Heart right ventricle (tissue), 16 donors: ENCODE measurements around the gene LOXL3. TPM values are rescaled to one million over a fixed set of nuclear protein-coding genes. Genes with fewer than 3 reads are reported as not detected.
A peak's percentile ranks its signal among the peaks of the same experiment; 100 is the strongest.

Experiments
- ATAC-seq, 8 donors: fragments of 200-7000 bp; cut with Tn5 transposase; one replicate each; pipeline ENCODE4 v1.9.1; 2020; ENCODE audit warnings: mild to moderate bottlenecking in 8 of 8, moderate library complexity in 8 of 8, moderate number of reproducible peaks in 1 of 8
- DNase-seq, 2 donors: peaks; one replicate each; pipeline ENCODE4 v3.0.0-alpha.2; 2020
- H3K27ac ChIP-seq, 10 donors: fragments of 200-600 bp; sonication (generic) in 2 of 10; one replicate each; pipeline versions ENCODE4 v1.5.0 to v1.8.0; 2020 to 2022; ENCODE audit warnings: mild to moderate bottlenecking in 3 of 10
- H3K27me3 ChIP-seq, 7 donors: fragments of 200-600 bp; one replicate each; pipeline ENCODE4 v1.8.0; 2021 to 2022; ENCODE audit warnings: mild to moderate bottlenecking in 2 of 7
- H3K36me3 ChIP-seq, 9 donors: fragments of 200-600 bp; sonication (generic) in 1 of 9; one replicate each; pipeline versions ENCODE4 v1.5.0 to v1.8.0; 2020 to 2022; ENCODE audit warnings: mild to moderate bottlenecking in 2 of 9
- H3K4me1 ChIP-seq, 9 donors: fragments of 200-600 bp; sonication (generic) in 1 of 9; one replicate each; pipeline versions ENCODE4 v1.5.0 to v1.8.0; 2020 to 2022; ENCODE audit warnings: mild to moderate bottlenecking in 4 of 9
- H3K4me3 ChIP-seq, 10 donors: fragments of 200-600 bp; sonication (generic) in 2 of 10; one replicate each; pipeline versions ENCODE4 v1.5.0 to v1.8.0; 2020 to 2022; ENCODE audit warnings: mild to moderate bottlenecking in 7 of 10, moderate library complexity in 2 of 10
- H3K9me3 ChIP-seq, 11 donors: fragments of 200-600 bp in 10 of 11; sonication (generic) in 2 of 11; one replicate each; pipeline versions ENCODE4 v1.5.0 to v1.8.0; 2013 to 2022; ENCODE audit warnings: mild to moderate bottlenecking in 2 of 11, control low read depth in 1 of 11, moderate library complexity in 1 of 11
- CTCF ChIP-seq, 9 donors: fragments of 200-600 bp; sonication (generic) in 2 of 9; IDR thresholded peaks; one replicate each; pipeline versions ENCODE4 v1.5.0 to v1.8.0; 2021 to 2022; ENCODE audit warnings: antibody characterized with exemption in 9 of 9, mild to moderate bottlenecking in 5 of 9, moderate library complexity in 1 of 9
- WGBS, 2 donors: extraction: QIAGEN DNeasy Blood & Tissue Kit; methylation state at CpG; one replicate each; pipeline ENCODE4 v1.1.7; 2013; ENCODE audit warnings: inconsistent platforms in 1 of 2; 5-methylcytosine and 5-hydroxymethylcytosine counted together
- intact Hi-C, 10 donors: fragments of 100-400 bp; cut with DNase I; formaldehyde crosslinking; loops; one replicate each; pipeline versions ENCODE4 v1.11.1 to v1.14.2; 2022
- polyA plus RNA-seq, 2 donors: library from polyadenylated mRNA; stranded (reverse); fragments of 200-250 nt; gene quantifications; one replicate each; pipeline ENCODE4 v1.2.3, GENCODE V29; 2013
- total RNA-seq, 10 donors: library from RNA; stranded (reverse); fragmentation: NEBNext Ultra II Directional in 3 of 10; extraction: Animal tissue kit (Norgen Biotek cat#: 25700) in 3 of 10; gene quantifications; one replicate each; pipeline versions ENCODE4 v1.2.1 to v1.2.4, GENCODE V29; 2021 to 2023
- donor health status: Arrhythmogenic right ventricular cardiomyopathy.
- donor health status: ischemic (EF 13 %, LVEDD 7.1; RV severe dilation, severe dysfunction).
- donor health status: healthy with polysubstance abuse.
- donor health status: DM: no; HTN: yes; CAD: no.
- donor health status: DM: no; HTN: no; CAD: no.
- donor health status: ischemic (EF 25% LVEDD 6.9; RV normal size, moderate dysfunction).
- donor health status: ischemic (EF 25% LVEDD 5.7; RV mildly dilated, moderate dysfunction).
- donor health status: healthy.
- donor health status: DM: yes; HTN: yes; CAD: no.
- donor health status: Ischemic cardiomyopathy.
- donor health status: ischemic (EF 35%, LVEDD 5.7; RV mildly dilated, moderate dysfunction).
- donor health status: nonischemic (EF 11% LVEDD 7.7; RV severe dilation, severe dysfunction).
- donor health status: DM: yes; HTN: yes; CAD: no.
- donor health status: PGD.
- donor health status: ischemic (EF 29% LVEDD 5.4; RV normal size, mild dysfunction).
- donor health status: nonischemic (EF 23%, LVEDD 6.1; RV moderate dilation, normal function).

The LOXL3 gene
- total and polyA plus RNA-seq, 12 donors = 1.2 to 9.2 (median 2.6) TPM

GRCh38 chr2:74505448-74506246 lies 48.1 kb downstream of the LOXL3 start:
- no peak for TF ChIP-seq CTCF (IDR thresholded peaks at IDR 0.05)
- Histone ChIP-seq H3K4me3 (peak overlapping the region in 4 of 10 donors; percentile 5 to 71 (median 39)), H3K9me3 (no peaks in the 10 kb centered on the region), H3K27ac (peak overlapping the region in 1 of 10 donors; percentile 97), H3K36me3 (peaks cover 0 to 20% (median 3%) of the 10 kb centered on the region in 9 donors), H3K4me1 (peaks cover 8 to 60% (median 43%) of the 10 kb centered on the region in 9 donors), H3K27me3 (peaks cover 0 to 56% (median 40%) of the 10 kb centered on the region in 7 donors)
- intact Hi-C loops = loop anchor here in 1 of 10 donors (2.0 kb wide), 1 partner anchor 23 kb away; the partner anchor contains the start of genes CCDC142 and TTC31
- no peak for DNase-seq
- no peak for ATAC-seq
- 95 to 96% methylated on average over 14 of the region's 14 CpGs for WGBS, 2 donors

GRCh38 chr2:74504591-74504990 lies 49.2 kb downstream of the LOXL3 start:
- peak overlapping the region in 2 of 10 donors; percentile 86 to 92 for H3K27ac ChIP-seq

GRCh38 chr2:74503506-74504475 lies 50.0 kb downstream of the LOXL3 start:
- H3K9me3 ChIP-seq = no peaks in the 10 kb centered on the region
- intact Hi-C loops = loop anchor here in 4 of 10 donors (2.0 to 5.0 kb wide), 2 partner anchors 25 to 84 kb away; partner anchors contain the start of genes AUP1 (in 1 of the 4) and HTRA2 (in 1 of the 4)
- TF ChIP-seq CTCF (IDR thresholded peaks at IDR 0.05) = no peak
- peaks cover 2 to 56% (median 45%) of the 10 kb centered on the region in 7 donors for H3K27me3 ChIP-seq
- ATAC-seq (no peak), DNase-seq (no peak)
- 24% methylated on average over 45 of the region's 45 CpGs for WGBS, 2 donors
- peak overlapping the region; percentile 42 to 85 (median 67) for H3K4me3 ChIP-seq
- H3K36me3 ChIP-seq = peaks cover 0 to 20% (median 3%) of the 10 kb centered on the region in 9 donors
- peaks cover 10 to 74% (median 56%) of the 10 kb centered on the region in 9 donors for H3K4me1 ChIP-seq
- peak overlapping the region; percentile 69 to 92 (median 86) for H3K27ac ChIP-seq

More at GRCh38 chr2:74504591-74504990, 49.2 kb downstream of the LOXL3 start:
- intact Hi-C loops = loop anchor here in 3 of 10 donors (5.0 kb wide), 1 partner anchor 83 kb away; no protein-coding TSS in a partner anchor
- DNase-seq (no peak), ATAC-seq (no peak)
- WGBS, 2 donors = 92 to 93% methylated on average over 3 of the region's 3 CpGs
- Histone ChIP-seq H3K4me1 (peaks cover 8 to 66% (median 48%) of the 10 kb centered on the region in 9 donors), H3K27me3 (peaks cover 0 to 56% (median 40%) of the 10 kb centered on the region in 7 donors), H3K4me3 (peak overlapping the region in 5 of 10 donors; percentile 61 to 85 (median 68)), H3K9me3 (no peaks in the 10 kb centered on the region), H3K36me3 (peaks cover 0 to 20% (median 3%) of the 10 kb centered on the region in 9 donors)
- TF ChIP-seq CTCF (IDR thresholded peaks at IDR 0.05) = no peak
